ENCODE measurements around the gene RNF181. TPM values are rescaled to one million over a fixed set of nuclear protein-coding genes. Genes with fewer than 3 reads are reported as not detected.

The RNF181 gene
- total RNA-seq, 2 experiments from 2014 or later = 96.4 to 97.4 TPM

- Mint-ChIP-seq H3K27ac (peak overlapping the region; percentile 90), H3K36me3 (peaks cover 24% of the 10 kb centered on the region), H3K4me1 (peaks cover 39% of the 10 kb centered on the region), H3K4me3 (peak overlapping the region; percentile 92), H3K27me3 (no peaks in the 10 kb centered on the region), H3K9me3 (no peaks in the 10 kb centered on the region)
- POLR2A ChIA-PET = interaction anchor here (0.6 to 4.5 kb wide), 12 partner anchors 8 to 1496 kb away, joined by 3 to 30 read pairs (median 4); partner anchors contain the start of genes GGCX, RNF181, SH2D6 and TGOLN2
- ATAC-seq (ENCODE audit: low read depth) (no peak), DNase-seq (no peak)
Observed at GRCh38 chr2:85579266-85579935, 16.1 kb upstream of the RNF181 start.

GRCh38 chr2:85580206-85580605 lies 15.3 kb upstream of the RNF181 start:
- DNase-seq = no peak
- POLR2A ChIA-PET = interaction anchor here (0.6 to 4.5 kb wide), 7 partner anchors 7 to 1495 kb away, joined by 3 to 30 read pairs (median 5); partner anchors contain the start of genes GGCX, RNF181 and TGOLN2
- Mint-ChIP-seq H3K27me3 (no peaks in the 10 kb centered on the region), H3K9me3 (no peaks in the 10 kb centered on the region), H3K36me3 (peaks cover 24% of the 10 kb centered on the region), H3K4me3 (peak overlapping the region; percentile 92), H3K27ac (no peak overlapping the region), H3K4me1 (peaks cover 43% of the 10 kb centered on the region)
- no peak for ATAC-seq (ENCODE audit: low read depth)

- peak overlapping the region; percentile 75 for H3K27ac Mint-ChIP-seq
- POLR2A ChIA-PET = interaction anchor here (1.5 kb wide), 1 partner anchor 22 kb away, joined by 8 read pairs; the partner anchor contains the start of gene GGCX
- peaks cover 55% of the 10 kb centered on the region for H3K4me1 Mint-ChIP-seq
- H3K9me3 Mint-ChIP-seq = no peaks in the 10 kb centered on the region
- DNase-seq (no peak), ATAC-seq (ENCODE audit: low read depth) (no peak)
- H3K27me3 Mint-ChIP-seq = no peaks in the 10 kb centered on the region
- H3K4me3 Mint-ChIP-seq = no peak overlapping the region
- H3K36me3 Mint-ChIP-seq = peaks cover 26% of the 10 kb centered on the region
Observed at GRCh38 chr2:85582492-85582891, 13.1 kb upstream of the RNF181 start.

- no peak for DNase-seq
- H3K27ac Mint-ChIP-seq = peak overlapping the region; percentile 95
- peak; percentile 68 for ATAC-seq (ENCODE audit: low read depth)
- H3K36me3 Mint-ChIP-seq = peaks cover 24% of the 10 kb centered on the region
- H3K4me3 Mint-ChIP-seq = peak overlapping the region; percentile 97
- no peaks in the 10 kb centered on the region for H3K9me3 Mint-ChIP-seq
- H3K27me3 Mint-ChIP-seq = no peaks in the 10 kb centered on the region
- peaks cover 58% of the 10 kb centered on the region for H3K4me1 Mint-ChIP-seq
- POLR2A ChIA-PET = interaction anchor here (0.8 to 2.9 kb wide), 5 partner anchors 12 to 44 kb away, joined by 4 to 44 read pairs (median 8); partner anchors contain the start of genes C2orf68, GGCX, MAT2A and RNF181
Observed at GRCh38 chr2:85583667-85584353, 11.7 kb upstream of the RNF181 start.

- peak within 1 kb of the TSS; percentile 97 for H3K4me3 Mint-ChIP-seq
- H3K36me3 Mint-ChIP-seq = peaks cover 23% of the 10 kb centered on the region
- H3K27me3 Mint-ChIP-seq = no peaks in the 10 kb centered on the region
- ATAC-seq (ENCODE audit: low read depth) (peak; percentile 38), DNase-seq (peak; percentile 66)
- H3K9me3 Mint-ChIP-seq = no peaks in the 10 kb centered on the region
- peaks cover 57% of the 10 kb centered on the region for H3K4me1 Mint-ChIP-seq
- H3K27ac Mint-ChIP-seq = peak within 1 kb of the TSS; percentile 95
- POLR2A ChIA-PET = interaction anchor here (1.3 to 2.9 kb wide), 6 partner anchors 11 to 166 kb away, joined by 3 to 44 read pairs (median 8); partner anchors contain the start of genes GGCX, MAT2A, RNF181 and SH2D6
Observed at GRCh38 chr2:85584354-85584856, 11.1 kb upstream of the RNF181 start, which contains the start of gene VAMP5. Gene VAMP5, plus strand, starts transcription at chr2:85584431. Its CDS starts 60 bp downstream, at chr2:85584491.

- ATAC-seq (ENCODE audit: low read depth) (peak; percentile 36), DNase-seq (peak; percentile 59)
- peaks cover 55% of the 10 kb centered on the region for H3K4me1 Mint-ChIP-seq
- POLR2A ChIA-PET = interaction anchor here (1.0 to 2.9 kb wide), 7 partner anchors 11 to 166 kb away, joined by 3 to 44 read pairs (median 6); partner anchors contain the start of genes C2orf68, GGCX, MAT2A and RNF181
- H3K9me3 Mint-ChIP-seq = no peaks in the 10 kb centered on the region
- no peaks in the 10 kb centered on the region for H3K27me3 Mint-ChIP-seq
- peaks cover 23% of the 10 kb centered on the region for H3K36me3 Mint-ChIP-seq
- H3K4me3 Mint-ChIP-seq = peak overlapping the region; percentile 97
- peak overlapping the region; percentile 92 for H3K27ac Mint-ChIP-seq
Observed at GRCh38 chr2:85584857-85585780, 10.4 kb upstream of the RNF181 start.

- peak overlapping the region; percentile 97 for H3K4me3 Mint-ChIP-seq
- POLR2A ChIA-PET = interaction anchor here (1.0 to 2.9 kb wide), 6 partner anchors 10 to 167 kb away, joined by 3 to 44 read pairs (median 6); partner anchors contain the start of genes C2orf68, GGCX, MAT2A and RNF181
- no peaks in the 10 kb centered on the region for H3K9me3 Mint-ChIP-seq
- DNase-seq (no peak), ATAC-seq (ENCODE audit: low read depth) (no peak)
- H3K27ac Mint-ChIP-seq = peak overlapping the region; percentile 92
- peaks cover 19% of the 10 kb centered on the region for H3K36me3 Mint-ChIP-seq
- peaks cover 55% of the 10 kb centered on the region for H3K4me1 Mint-ChIP-seq
- H3K27me3 Mint-ChIP-seq = no peaks in the 10 kb centered on the region
Observed at GRCh38 chr2:85585781-85586105, 9.8 kb upstream of the RNF181 start.

GRCh38 chr2:85588236-85588635 lies 7.3 kb upstream of the RNF181 start:
- POLR2A ChIA-PET = interaction anchor here (1.2 to 1.9 kb wide), 4 partner anchors 7 to 23 kb away, joined by 4 to 8 read pairs (median 6); partner anchors contain the start of genes C2orf68 and RNF181
- ATAC-seq (ENCODE audit: low read depth) (no peak), DNase-seq (no peak)
- no peak overlapping the region for H3K4me3 Mint-ChIP-seq
- H3K27ac Mint-ChIP-seq = peak overlapping the region; percentile 59
- no peaks in the 10 kb centered on the region for H3K27me3 Mint-ChIP-seq
- peaks cover 50% of the 10 kb centered on the region for H3K4me1 Mint-ChIP-seq
- H3K9me3 Mint-ChIP-seq = no peaks in the 10 kb centered on the region
- peaks cover 10% of the 10 kb centered on the region for H3K36me3 Mint-ChIP-seq

- H3K27ac Mint-ChIP-seq = peak overlapping the region; percentile 59
Observed at GRCh38 chr2:85588645-85589044, 6.9 kb upstream of the RNF181 start.

GRCh38 chr2:85589181-85589580 lies 6.4 kb upstream of the RNF181 start:
- H3K4me3 Mint-ChIP-seq = no peak overlapping the region
- no peak overlapping the region for H3K27ac Mint-ChIP-seq
- peaks cover 7% of the 10 kb centered on the region for H3K36me3 Mint-ChIP-seq
- DNase-seq (no peak), ATAC-seq (ENCODE audit: low read depth) (no peak)
- H3K27me3 Mint-ChIP-seq = no peaks in the 10 kb centered on the region
- no peaks in the 10 kb centered on the region for H3K9me3 Mint-ChIP-seq
- peaks cover 46% of the 10 kb centered on the region for H3K4me1 Mint-ChIP-seq
- POLR2A ChIA-PET = no interaction called here

More at GRCh38 chr2:85588645-85589044, 6.9 kb upstream of the RNF181 start:
- ATAC-seq (ENCODE audit: low read depth) (no peak), DNase-seq (no peak)
- H3K4me3 Mint-ChIP-seq = no peak overlapping the region
- peaks cover 46% of the 10 kb centered on the region for H3K4me1 Mint-ChIP-seq
- peaks cover 7% of the 10 kb centered on the region for H3K36me3 Mint-ChIP-seq
- POLR2A ChIA-PET = no interaction called here
- H3K27me3 Mint-ChIP-seq = no peaks in the 10 kb centered on the region
- no peaks in the 10 kb centered on the region for H3K9me3 Mint-ChIP-seq

- Mint-ChIP-seq H3K4me3 (no peak overlapping the region), H3K27me3 (no peaks in the 10 kb centered on the region), H3K36me3 (peaks cover 7% of the 10 kb centered on the region), H3K4me1 (peaks cover 49% of the 10 kb centered on the region), H3K27ac (peak overlapping the region; percentile 56), H3K9me3 (no peaks in the 10 kb centered on the region)
- POLR2A ChIA-PET = interaction anchor here (0.5 kb wide), 1 partner anchor 13 kb away, joined by 12 read pairs; the partner anchor contains the start of gene VAMP8
- ATAC-seq (ENCODE audit: low read depth) (no peak), DNase-seq (no peak)
Observed at GRCh38 chr2:85589982-85590791, 5.4 kb upstream of the RNF181 start.
